HG02852 (cell line): ENCODE measurements around the gene ERBB4.

Experiments used
- ATAC-seq: cut with Tn5 transposase; IDR thresholded peaks from one replicate; pipeline ENCODE4 v1.9.1; 2021; ENCODE audit warnings: mild to moderate bottlenecking, moderate library complexity; ENCODE audit not compliant: unreplicated experiment

ERBB4 gene

DNA sequence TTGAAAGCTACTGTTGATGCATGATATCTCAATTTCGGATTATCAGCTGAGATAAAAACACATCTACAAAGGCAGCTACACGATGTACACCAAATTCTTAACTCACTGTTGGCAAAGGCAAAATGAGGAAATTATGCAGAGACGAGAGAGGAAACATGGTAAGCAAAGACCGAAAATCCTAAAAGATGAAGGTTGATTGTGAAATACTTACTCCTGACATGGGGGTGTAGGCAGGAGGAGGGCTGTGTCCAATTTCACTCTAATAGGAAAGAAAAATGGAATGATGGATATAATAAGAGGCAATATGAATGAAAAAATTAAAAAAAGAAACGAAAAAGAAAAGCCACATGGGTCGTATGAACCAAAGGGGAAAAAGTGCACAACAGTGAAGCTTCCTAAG is 1150.9 kb downstream of the ERBB4 start:
- no peak for ATAC-seq

DNA sequence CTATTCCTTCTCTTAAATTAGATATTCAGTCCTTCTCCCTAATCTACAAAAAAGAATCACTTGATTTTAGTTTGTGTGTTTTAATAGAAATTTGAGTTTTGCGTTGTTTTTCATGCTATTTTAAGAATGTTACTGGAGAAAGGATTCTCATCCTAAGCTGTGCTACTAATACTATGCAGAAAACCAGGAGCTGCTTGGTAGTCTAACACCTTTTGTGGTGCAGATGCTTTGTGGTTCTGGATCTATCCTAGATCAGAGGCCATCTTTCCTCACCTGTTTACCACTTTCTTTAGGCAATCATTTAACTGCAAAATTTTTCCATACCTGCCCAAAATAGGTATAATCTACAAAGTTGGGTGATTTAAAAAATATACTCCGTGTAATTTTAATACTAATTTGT is 1158.6 kb downstream of the ERBB4 start:
- ATAC-seq: no peak

DNA sequence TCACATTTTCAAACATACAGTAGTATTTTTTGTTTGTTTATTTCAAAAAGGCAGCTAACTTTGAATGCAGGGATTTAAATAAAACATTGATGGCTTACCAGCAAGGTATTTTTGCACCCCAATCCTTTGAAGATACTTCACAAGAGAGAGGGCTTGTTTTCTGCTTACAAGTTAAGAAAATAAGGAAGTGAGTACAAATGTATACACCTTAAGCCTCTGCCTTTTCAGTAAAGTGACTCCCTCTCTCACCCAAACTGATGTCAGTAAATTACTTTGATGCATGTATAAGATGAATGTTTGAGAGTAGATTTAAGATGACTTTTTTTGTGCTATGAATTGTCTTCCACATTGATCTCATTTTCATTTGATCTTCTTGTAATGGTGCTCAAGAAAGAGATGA is 1162.2 kb downstream of the ERBB4 start:
- no peak for ATAC-seq

DNA sequence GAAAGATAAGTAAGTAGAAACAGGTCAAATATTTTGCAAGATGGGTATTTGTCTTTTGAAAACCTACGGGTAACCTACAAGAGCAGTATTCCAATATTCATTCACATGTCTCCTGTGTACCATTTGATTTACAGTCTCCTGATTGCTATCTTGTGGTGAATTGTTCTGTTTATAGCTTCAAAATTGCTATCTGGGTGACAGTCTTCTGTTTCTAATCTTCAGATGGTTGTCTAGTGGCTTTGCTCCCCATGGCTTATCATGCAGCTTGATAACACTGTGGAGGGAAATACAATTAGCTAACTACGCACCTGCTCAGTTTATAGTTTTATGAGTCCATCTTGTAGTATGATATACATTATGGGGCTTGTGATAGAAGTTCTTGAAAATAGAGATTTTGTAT is 1165.4 kb downstream of the ERBB4 start:
- ATAC-seq: no peak

DNA sequence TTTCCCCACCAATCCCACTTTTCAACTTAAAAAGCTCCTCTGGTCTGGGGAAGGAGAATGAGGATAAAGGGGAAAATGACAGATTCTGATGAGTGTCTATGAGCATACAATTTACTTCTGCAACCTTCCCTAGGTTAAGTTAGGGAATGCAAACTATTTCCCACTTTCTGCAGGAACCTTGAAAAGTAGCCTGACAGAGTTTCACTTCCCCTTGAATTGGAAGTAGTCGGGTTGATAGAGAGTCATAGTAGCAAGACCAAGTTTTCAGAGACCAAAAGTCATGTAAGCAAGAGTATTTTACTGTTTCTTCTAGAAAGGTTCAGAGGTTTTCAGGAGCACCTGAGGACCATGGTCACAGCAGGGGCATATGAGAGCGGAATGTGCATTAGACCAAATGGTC is 1167.1 kb downstream of the ERBB4 start:
- no peak for ATAC-seq

DNA sequence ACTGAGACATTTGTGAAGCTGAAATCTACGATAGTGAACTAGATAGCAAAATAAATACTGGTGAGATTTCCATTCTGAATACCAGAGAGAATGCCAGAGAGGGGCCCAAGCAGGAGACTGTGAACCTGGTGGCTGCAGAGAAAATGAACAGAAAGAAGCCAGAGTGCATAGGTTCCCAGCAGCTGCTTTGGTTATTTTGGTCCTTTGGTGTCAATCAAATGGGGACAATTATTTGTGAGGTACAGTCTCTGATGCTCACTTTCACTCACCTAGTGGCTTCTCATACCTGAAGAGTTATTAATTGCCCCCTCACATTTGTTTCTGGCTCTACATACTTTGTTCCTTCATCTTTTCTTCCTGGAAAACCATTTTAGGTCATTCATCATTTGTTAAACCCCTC is 1170.1 kb downstream of the ERBB4 start:
- ATAC-seq: no peak

DNA sequence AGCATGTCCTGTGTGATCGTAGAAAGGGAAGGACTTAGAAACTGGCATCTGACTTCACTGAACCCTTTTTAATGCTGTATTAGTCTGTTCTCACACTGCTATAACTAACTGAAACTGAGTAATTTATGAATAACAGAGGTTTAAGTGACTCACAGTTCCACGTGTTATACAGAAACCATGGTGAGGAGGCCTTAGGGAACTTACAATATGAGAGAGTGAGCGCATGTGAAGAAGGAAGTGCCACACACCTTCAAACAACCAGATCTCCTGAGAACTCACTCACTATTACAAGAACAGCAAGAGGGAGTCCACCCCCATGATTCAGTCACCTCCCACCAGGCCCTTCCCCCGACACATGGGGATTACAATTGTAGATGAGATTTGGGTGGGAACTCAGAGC is 1170.9 kb downstream of the ERBB4 start:
- peak; percentile 84 for ATAC-seq

DNA sequence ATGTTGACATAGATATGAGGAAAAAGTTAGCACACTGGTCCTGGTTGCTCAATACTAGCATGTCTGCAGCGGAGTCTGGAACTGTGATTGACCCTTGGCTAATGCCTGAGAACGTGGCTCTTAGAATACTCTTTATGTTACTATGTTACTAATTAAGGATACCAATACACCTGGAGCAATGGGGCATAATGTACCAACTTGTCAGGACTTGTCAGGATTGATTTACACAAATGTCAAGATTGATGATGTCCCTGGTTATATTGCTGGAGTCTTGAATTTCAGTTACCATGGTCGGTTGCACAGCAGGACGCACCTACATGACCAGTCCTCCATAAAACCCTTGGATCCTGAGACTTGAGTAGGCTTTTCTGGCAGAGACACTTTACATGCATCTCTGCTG is 1171.3 kb downstream of the ERBB4 start:
- ATAC-seq: no peak

DNA sequence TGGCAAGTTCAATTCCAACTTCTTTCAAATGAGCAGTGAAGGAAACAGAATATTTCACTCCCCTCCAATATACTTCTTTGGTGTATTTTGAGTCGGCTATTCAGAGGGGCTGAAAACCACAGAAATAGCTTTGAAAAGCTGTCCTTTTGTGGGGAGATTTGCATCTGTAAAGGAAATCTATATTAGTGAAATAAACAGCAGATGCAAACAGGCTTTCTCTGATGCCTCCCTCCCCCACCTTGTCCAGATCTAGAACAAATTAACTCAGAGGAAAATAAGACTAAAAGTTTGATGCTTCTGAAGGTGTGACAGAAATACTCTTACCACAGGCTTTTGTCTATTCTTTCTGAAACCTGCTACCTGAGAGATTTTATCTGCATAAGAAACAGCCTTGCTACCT is 1173.7 kb downstream of the ERBB4 start:
- ATAC-seq: no peak

DNA sequence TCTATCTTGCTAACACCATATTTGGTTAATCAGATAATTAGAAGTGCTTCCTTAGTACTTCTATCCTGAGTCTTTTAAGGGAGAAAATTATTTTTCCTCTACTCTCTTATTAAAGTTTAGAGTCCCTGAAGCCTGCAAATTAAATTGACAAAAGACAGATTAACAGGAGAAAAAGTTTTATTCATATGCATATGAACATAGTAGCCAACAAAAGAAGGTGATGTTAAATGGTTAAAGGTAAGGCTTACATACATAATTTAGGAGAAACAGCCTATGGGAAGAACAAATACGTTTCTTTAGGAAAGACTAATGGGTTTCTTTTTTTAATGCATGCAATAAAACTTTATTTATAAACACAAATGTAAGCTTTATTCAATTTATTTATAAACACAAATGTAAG is 1177.2 kb downstream of the ERBB4 start:
- no peak for ATAC-seq

DNA sequence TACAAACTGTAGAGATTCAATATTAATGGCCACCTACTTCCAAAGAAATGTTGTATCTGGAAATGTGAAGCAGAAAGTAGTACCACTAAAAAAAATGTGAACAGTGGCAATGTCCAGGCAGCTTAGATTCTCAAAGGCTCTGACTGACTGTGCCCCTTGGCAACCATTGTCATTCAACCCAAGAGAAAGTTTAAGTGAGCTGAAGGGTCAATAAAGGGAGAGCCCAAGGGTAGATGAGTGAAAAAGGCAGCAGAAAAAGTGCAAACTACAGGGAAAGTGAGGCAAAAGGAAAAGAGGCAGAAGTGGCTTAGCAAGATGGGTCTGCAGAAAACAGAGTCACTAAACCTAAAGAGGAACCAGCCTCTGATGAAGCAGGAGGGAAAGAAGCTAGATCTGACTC is 1179.3 kb downstream of the ERBB4 start:
- ATAC-seq: no peak

DNA sequence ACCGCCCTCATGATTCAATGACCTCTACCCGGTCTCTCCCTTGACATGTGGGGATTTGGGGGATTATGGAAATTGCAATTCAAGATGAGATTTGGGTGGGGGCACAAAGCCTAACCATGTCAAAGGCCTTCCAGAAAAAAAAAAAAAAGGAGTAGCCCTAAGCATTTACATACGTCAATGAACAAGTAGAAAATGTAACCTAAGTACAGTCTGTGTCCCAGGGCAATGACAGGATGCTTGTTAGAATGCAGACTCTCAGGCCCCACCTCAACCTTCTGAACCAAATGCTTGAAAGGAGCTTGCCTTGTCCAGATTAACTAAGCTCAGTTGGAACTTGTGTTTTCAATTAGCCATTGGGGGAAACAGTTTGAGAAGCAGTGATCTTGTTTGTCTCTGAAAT is 1180.1 kb downstream of the ERBB4 start:
- no peak for ATAC-seq

DNA sequence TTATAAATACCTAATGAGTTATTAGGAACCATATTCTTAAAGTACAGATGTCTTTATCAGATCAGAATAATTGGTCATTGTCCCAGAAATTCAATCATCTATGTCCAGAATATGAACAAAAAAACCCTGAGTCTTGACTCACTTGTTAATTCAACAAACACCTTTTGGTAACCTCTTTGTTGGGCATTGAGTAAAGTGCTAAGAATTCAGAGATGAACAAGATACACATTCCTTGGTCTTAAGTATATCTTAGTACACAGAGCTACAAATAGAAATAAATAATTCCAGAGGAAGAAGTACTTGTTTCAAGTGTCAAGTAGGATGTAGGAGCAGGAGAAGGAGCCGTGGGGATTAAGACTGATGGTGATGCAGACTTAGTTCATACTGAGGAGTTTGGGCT is 1184.1 kb downstream of the ERBB4 start:
- no peak for ATAC-seq

DNA sequence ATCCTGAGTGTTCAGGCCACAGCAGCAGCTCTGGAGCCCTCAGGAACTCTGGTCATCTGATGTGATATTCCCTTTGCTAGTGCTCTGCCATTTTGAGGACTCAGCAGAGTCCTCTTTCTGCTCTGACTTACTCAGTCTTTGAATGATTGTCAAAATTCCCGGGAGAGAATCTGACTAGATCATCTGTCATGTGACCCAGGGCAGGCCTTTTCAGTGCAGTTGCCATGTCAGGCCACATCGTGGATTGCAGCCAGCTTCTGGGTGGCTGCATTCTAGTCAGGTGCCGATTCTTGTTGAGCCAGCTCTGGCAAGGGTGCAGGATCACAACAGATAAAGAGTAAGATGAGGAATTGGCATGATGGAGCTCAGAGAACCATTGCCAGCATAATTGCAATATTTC is 1186.6 kb downstream of the ERBB4 start:
- no peak for ATAC-seq

DNA sequence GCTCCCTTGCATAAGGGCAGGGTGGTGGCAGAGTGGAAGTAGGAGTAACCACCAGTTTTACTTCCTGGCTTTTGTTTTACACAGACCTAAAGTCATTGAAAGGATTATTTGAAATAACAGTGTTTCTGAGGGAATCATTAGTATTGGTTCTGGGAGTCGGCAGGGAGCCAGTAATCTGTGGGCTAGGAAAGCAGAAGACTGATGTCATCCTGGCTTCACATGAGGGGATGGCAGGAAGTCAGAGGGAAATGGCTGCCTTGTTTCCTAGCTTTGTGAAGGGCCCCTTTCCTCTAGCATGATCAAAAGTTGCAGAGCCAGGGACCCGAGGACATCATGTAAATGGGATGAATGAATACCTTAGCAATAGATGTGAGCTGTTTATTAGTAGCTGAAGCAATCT is 1189.6 kb downstream of the ERBB4 start:
- no peak for ATAC-seq

DNA sequence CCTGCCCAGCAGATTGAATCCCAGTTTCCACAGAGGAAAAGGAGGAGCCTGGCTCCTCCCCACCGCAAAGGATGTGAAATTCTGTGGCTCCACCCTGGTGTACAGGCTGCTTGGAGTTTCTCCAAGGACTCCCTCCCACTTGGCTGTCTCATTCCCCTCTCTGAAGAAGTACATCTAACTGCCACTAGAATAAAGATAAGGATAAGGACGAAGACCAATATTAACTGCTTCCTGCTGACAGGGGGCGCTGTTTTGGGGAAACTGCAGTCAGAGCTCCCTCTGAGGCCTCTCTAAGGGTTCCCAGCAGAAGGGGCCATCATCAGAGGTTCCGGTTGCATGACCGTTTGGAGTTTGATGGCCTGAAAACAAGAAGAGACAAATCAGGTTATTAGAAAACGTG is 1191.3 kb downstream of the ERBB4 start:
- ATAC-seq: no peak

DNA sequence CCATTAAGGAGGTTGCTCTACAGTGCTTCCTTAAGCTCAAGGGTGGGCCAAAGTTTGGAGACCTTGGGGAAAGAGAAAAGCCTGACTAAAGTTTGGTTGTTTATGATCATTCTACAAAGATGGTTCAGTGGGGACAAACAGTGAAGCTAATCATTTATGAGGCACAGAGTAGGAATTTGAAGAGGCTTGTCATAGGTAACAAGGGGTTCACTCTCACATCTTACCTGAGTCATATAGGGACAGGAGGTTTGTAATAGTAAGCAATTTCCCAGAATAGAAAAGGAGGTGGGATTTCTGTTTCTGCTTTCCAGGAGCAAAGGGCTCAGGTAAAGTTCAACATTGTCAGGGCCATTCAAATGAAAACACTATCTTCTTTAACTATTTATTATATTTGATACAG is 1194.3 kb downstream of the ERBB4 start:
- ATAC-seq: no peak

DNA sequence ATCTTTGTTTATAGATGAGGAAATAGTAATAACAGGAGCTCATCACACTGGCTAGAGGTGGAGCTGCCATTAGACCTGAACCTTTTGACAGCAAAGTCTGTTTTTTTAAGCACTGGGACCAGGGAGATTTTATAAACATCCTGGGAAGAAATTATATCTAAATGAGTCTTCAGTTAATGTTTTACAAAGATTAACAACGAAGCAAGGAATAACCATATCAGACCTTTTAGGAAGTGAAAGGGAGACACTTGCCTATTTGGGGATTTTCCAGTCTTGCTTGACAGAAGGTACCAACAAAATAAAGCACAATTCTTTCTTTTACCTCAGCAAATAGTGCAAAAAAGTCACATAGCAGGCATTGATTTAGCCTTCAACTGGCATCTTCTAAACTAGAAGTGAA is 1205.2 kb downstream of the ERBB4 start:
- no peak for ATAC-seq

DNA sequence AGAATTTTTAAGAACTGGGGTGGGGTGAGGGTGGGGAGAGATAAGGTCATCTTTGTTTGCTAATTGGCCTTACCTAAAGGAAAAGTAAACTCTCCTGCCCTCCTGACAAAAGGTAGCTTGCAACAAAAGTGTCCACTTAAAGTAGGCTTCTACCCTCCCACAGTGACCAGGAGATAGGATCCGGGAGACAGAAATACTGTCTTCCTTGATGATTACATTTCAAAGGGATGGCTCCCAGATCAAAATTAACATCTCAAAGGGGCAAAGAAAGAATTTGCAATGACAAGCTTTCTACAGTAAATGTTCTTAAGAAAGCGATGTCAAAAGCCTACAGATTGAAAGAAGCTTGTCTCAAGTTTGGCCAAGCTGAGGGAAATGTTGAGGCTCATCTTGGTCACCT is 1206.9 kb downstream of the ERBB4 start:
- no peak for ATAC-seq

DNA sequence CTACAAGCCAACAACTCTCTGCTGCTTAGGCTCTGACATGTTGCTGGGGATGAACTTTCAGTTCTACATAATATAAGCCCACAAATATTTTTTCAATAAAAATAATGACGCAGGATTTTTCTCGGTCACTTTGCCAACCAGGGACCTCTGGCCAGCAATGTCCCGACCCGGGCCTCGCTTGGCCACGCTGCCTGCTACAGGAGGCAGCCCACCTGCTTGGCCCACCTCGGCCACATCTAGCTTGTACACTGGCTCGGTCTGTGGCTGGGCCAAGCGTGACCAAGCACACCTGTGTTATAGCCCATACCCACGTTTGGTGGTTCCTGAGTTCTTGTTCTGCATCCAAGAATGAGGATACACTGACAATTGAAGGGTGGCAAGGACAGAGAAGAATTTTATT is 1208.7 kb downstream of the ERBB4 start:
- ATAC-seq: no peak

DNA sequence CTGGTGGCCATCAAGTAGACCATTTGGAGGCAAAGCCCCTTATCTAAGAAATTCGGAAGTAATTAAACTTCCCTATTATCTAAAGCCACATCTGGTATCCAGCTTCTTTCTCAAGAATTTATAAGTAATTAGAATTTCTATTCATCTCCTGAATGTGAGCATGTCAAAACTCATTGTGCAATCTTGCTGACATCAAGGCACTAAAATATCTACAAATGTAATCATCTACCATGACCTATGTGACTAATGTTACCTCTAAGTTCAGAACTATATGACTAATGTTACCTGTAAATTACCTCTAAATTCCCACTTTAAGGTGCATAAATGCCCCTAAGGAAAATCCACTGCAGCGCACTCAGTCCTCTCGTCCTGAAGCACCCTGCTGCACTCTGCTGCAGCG is 1209.2 kb downstream of the ERBB4 start:
- ATAC-seq: no peak

DNA sequence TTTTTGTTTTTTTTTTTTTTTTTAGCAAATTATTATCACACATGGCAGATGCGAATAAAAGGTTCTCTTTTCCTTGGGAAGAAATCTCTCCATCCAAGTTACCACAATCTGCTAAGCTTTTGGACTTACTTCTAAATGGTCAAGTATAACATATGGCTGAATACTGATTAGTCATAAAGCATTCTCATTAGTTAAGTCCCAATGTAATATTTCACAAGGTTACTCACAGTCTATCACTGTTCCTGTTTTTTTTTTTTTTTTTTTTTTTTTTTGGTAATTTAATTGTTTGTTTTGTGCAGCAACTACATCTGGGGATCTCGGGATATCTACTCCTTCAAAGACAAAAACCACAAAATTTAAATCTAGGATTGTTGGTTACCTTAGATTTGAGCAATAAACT is 1210.5 kb downstream of the ERBB4 start:
- no peak for ATAC-seq
